GM19239 (cell line): Measurements from ENCODE around the gene KCNIP4.

Source experiments
- DNase-seq: peaks from one replicate; pipeline ENCODE4 v3.0.0; 2011; ENCODE audit warnings: low spot score; ENCODE audit not compliant: insufficient read length
- FAIRE-seq: peaks from 2 replicates; lab custom pipeline; 2011; peaks lifted over from hg19 to GRCh38; lab: Jason Lieb, UNC

Gene KCNIP4

GRCh38 chr4:20938204-20938603, 1010.4 kb downstream of the KCNIP4 start:
- FAIRE-seq (no peak), DNase-seq (no peak)

- FAIRE-seq (no peak), DNase-seq (no peak)
These were observed 1022.0 kb downstream of the KCNIP4 start for GRCh38 chr4:20926529-20926928.

- FAIRE-seq: no peak
- no peak for DNase-seq
These were observed 1023.4 kb downstream of the KCNIP4 start for GRCh38 chr4:20925176-20925575.

GRCh38 chr4:20922962-20923361, 1025.6 kb downstream of the KCNIP4 start:
- FAIRE-seq: no peak
- no peak for DNase-seq

- DNase-seq: no peak
- FAIRE-seq: no peak
These were observed 1032.5 kb downstream of the KCNIP4 start for GRCh38 chr4:20916106-20916505.

- FAIRE-seq (no peak), DNase-seq (no peak)
These were observed 1043.6 kb downstream of the KCNIP4 start for GRCh38 chr4:20904966-20905365.

GRCh38 chr4:20901851-20902250, 1046.7 kb downstream of the KCNIP4 start:
- DNase-seq (no peak), FAIRE-seq (no peak)

- FAIRE-seq (no peak), DNase-seq (no peak)
These were observed 1049.0 kb downstream of the KCNIP4 start for GRCh38 chr4:20899591-20899990.

GRCh38 chr4:20895988-20896387, 1052.6 kb downstream of the KCNIP4 start:
- no peak for FAIRE-seq
- no peak for DNase-seq

GRCh38 chr4:20895208-20895607, 1053.4 kb downstream of the KCNIP4 start:
- DNase-seq: no peak
- FAIRE-seq: no peak

GRCh38 chr4:20890761-20891160, 1057.8 kb downstream of the KCNIP4 start:
- DNase-seq (no peak), FAIRE-seq (no peak)

GRCh38 chr4:20889901-20890300, 1058.7 kb downstream of the KCNIP4 start:
- FAIRE-seq: no peak
- DNase-seq: no peak

GRCh38 chr4:20883677-20884076, 1064.9 kb downstream of the KCNIP4 start:
- FAIRE-seq: no peak
- no peak for DNase-seq

- FAIRE-seq (no peak), DNase-seq (no peak)
These were observed 1065.3 kb downstream of the KCNIP4 start for GRCh38 chr4:20883231-20883630.

- FAIRE-seq: no peak
- DNase-seq: no peak
These were observed 1066.1 kb downstream of the KCNIP4 start for GRCh38 chr4:20882500-20882899.

- no peak for FAIRE-seq
- DNase-seq: no peak
These were observed 1066.9 kb downstream of the KCNIP4 start for GRCh38 chr4:20881658-20882057.

- DNase-seq (no peak), FAIRE-seq (no peak)
These were observed 1069.8 kb downstream of the KCNIP4 start for GRCh38 chr4:20878806-20879205.

- no peak for DNase-seq
- no peak for FAIRE-seq
These were observed 1078.1 kb downstream of the KCNIP4 start for GRCh38 chr4:20870436-20870835.

GRCh38 chr4:20868108-20868507, 1080.5 kb downstream of the KCNIP4 start:
- DNase-seq (no peak), FAIRE-seq (no peak)

GRCh38 chr4:20860878-20861277, 1087.7 kb downstream of the KCNIP4 start:
- no peak for DNase-seq
- FAIRE-seq: no peak

- FAIRE-seq: no peak
- no peak for DNase-seq
These were observed 1089.3 kb downstream of the KCNIP4 start for GRCh38 chr4:20859097-20859781.

GRCh38 chr4:20857081-20857480, 1091.5 kb downstream of the KCNIP4 start:
- no peak for FAIRE-seq

More at GRCh38 chr4:20857081-20857480, 1091.5 kb downstream of the KCNIP4 start:
- DNase-seq: no peak
